ENCODE results near the gene FSTL4.

DNA sequence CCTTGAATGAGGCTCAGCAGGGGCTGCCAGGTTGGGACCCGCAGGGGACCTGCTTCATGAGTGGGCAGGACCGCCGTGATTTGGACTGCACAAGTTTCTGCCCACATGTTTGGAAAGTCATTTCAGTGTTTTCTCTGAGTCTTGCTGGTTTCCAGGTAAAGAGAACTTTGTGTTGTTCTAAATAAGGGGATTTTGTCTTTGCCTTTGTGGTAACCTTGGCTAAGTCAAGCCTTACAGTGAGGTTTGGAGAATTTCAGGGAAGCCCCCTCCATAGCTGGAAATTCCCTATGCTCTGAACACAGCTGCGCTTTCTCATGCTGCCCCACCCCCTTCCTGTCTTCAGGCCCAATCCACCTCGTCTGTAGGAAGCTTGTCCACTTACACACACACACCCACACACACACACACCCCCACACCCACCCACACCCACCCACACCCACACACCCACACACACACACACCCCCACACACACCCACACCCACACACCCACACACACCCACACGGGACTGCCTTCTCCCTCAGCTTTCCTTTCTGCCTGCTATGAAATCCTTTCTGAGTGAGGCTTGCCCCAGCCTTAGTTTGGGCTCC lies 290.4 kb downstream of the FSTL4 start:
- TF ChIP-seq CTCF (IDR thresholded peaks at IDR 0.05) (no peak), POLR2AphosphoS5 (IDR thresholded peaks at IDR 0.05) (no peak)
